PC-9 (cell line): ENCODE results near the gene ATP13A3. TPM values are rescaled to one million over a fixed set of nuclear protein-coding genes. Genes with fewer than 3 reads are reported as not detected.
"Not testable (repeated sequence)": the region's sequence is repeated elsewhere in the genome, so short reads cannot be mapped to it uniquely, and the experiment has no call there.

Experiments
- BruUV-seq: library from RNA; stranded (reverse); fragments of 400-500 nt; replicated peaks from 2 replicates; lab custom pipeline; 2021; lab: Mats Ljungman, UMichigan
- CTCF ChIA-PET: fragments of 300-600 bp; sonication (Branson Sonifier 250); formaldehyde crosslinking; loops from one replicate; lab custom pipeline; 2022; ENCODE audit warnings: antibody characterized with exemption; lab: Charles Lee
- POLR2A ChIA-PET: fragments of 300-600 bp; sonication (Branson Sonifier 250); formaldehyde crosslinking; loops from one replicate; lab custom pipeline; 2022; ENCODE audit warnings: antibody characterized with exemption; ENCODE audit not compliant: unreplicated experiment; lab: Charles Lee
- DNase-seq, 2 experiments: peaks; one replicate each; pipeline versions ENCODE4 v3.0.0 to v3.0.0-alpha.2; 2015 to 2022; ENCODE audit warnings: mixed read lengths in 1 of 2
- H2AFZ ChIP-seq: fragments of 200-600 bp; sonication (generic); 2 replicates; pipeline ENCODE4 v1.8.1; 2017; ENCODE audit warnings: antibody characterized with exemption
- H3F3A ChIP-seq: fragments of 200-600 bp; sonication (generic); 2 replicates; pipeline ENCODE4 v1.8.1; 2017; ENCODE audit warnings: antibody characterized with exemption, mild to moderate bottlenecking, low read depth; ENCODE audit not compliant: insufficient read depth
- H3K27ac ChIP-seq: fragments of 200-600 bp; sonication (generic); 2 replicates; pipeline ENCODE4 v1.6.1; 2016; ENCODE audit warnings: mixed run types
- H3K27me3 ChIP-seq: fragments of 200-600 bp; sonication (generic); 2 replicates; pipeline ENCODE4 v1.6.1; 2016; ENCODE audit warnings: low read depth, mixed run types; ENCODE audit not compliant: insufficient read depth
- H3K36me3 ChIP-seq: fragments of 200-600 bp; sonication (generic); 2 replicates; pipeline ENCODE4 v1.6.1; 2016; ENCODE audit warnings: low read depth, mixed run types
- H3K4me1 ChIP-seq: fragments of 200-600 bp; sonication (generic); replicated peaks from 2 replicates; pipeline ENCODE4 v1.6.1; 2016; ENCODE audit warnings: mixed run types; ENCODE audit not compliant: insufficient read depth
- H3K4me2 ChIP-seq: fragments of 200-600 bp; sonication (generic); 2 replicates; pipeline ENCODE4 v1.6.1; 2017; ENCODE audit warnings: mixed run types
- H3K4me3 ChIP-seq: fragments of 200-600 bp; sonication (generic); 2 replicates; pipeline ENCODE4 v1.6.1; 2016; ENCODE audit warnings: mixed run types
- H3K79me2 ChIP-seq: fragments of 200-600 bp; sonication (generic); 2 replicates; pipeline ENCODE4 v1.6.1; 2017; ENCODE audit warnings: low read depth, mixed run types
- H3K9me2 ChIP-seq: fragments of 200-600 bp; sonication (generic); 2 replicates; pipeline ENCODE4 v1.8.1; 2017; ENCODE audit warnings: mild to moderate bottlenecking; ENCODE audit not compliant: insufficient read depth
- H3K9me3 ChIP-seq: fragments of 200-600 bp; sonication (generic); 2 replicates; pipeline ENCODE4 v1.8.1; 2016; ENCODE audit warnings: low read depth; ENCODE audit not compliant: insufficient read depth
- H4K20me1 ChIP-seq: fragments of 200-600 bp; sonication (generic); 2 replicates; pipeline ENCODE4 v1.8.1; 2017; ENCODE audit not compliant: insufficient read depth
- EZH2 ChIP-seq: fragments of 200-600 bp; sonication (generic); IDR thresholded peaks from 2 replicates; pipeline ENCODE4 v1.8.0; 2017; ENCODE audit warnings: antibody characterized with exemption, low read depth
- intact Hi-C: fragments of 100-400 bp; cut with micrococcal nuclease; formaldehyde crosslinking; loops from one replicate; pipeline ENCODE4 v1.10.0; 2022; ENCODE audit not compliant: unreplicated experiment
- total RNA-seq: library from RNA; stranded (reverse); gene quantifications from 2 replicates; pipeline ENCODE4 v1.2.3, GENCODE V29; 2021
- TF ChIP-seq, protein P1 (sequence below): fragments of 200-600 bp; sonication (generic); conservative IDR thresholded peaks from 2 replicates; pipeline ENCODE4 v1.6.1; 2017; ENCODE audit warnings: mixed run types, antibody characterized with exemption, mild to moderate bottlenecking, moderate library complexity

The ATP13A3 gene
- total RNA-seq, 1 experiment from 2014 or later: 242 TPM

DNA sequence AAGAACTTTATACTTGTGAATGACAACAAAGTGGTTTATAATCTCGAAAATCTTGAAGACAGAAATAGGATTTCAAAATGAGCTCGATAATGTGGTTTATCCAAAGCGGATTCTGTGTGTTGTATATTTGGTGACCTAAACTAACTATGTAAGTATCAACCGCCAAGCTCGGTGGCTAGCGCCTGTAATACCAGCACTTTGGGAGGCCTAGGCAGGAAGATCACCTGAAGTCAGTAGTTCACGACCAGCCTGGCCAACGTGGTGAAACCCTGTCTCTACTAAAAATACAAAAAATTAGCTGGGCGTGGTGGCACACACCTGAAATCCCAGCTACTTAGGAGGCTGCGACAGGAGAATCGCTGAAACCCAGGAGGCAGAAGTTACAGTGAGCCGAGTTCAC is 2.2 kb downstream of the ATP13A3 start:
- ChIA-PET CTCF (interaction anchor here (0.7 to 1.4 kb wide), 5 partner anchors 13 to 110 kb away, joined by 3 to 4 read pairs (median 4); no protein-coding TSS in a partner anchor), POLR2A (interaction anchor here (0.5 to 0.6 kb wide), 3 partner anchors 103 to 186 kb away, joined by 3 to 8 read pairs (median 4); no protein-coding TSS in a partner anchor)
- TSS peak; percentile 25 for BruUV-seq
- Histone ChIP-seq H3K4me3 (peak overlapping the region; percentile 64), H4K20me1 (peaks cover 29% of the 10 kb centered on the region), H2AFZ (no peak overlapping the region), H3K27me3 (no peaks in the 10 kb centered on the region), H3K4me2 (peak overlapping the region; percentile 92), H3K79me2 (peaks cover 74% of the 10 kb centered on the region), H3K9me2 (no peaks in the 10 kb centered on the region), H3F3A (peaks cover 55% of the 10 kb centered on the region), H3K4me1 (peaks cover 77% of the 10 kb centered on the region), H3K9me3 (no peaks in the 10 kb centered on the region), H3K36me3 (peaks cover 26% of the 10 kb centered on the region), H3K27ac (peak overlapping the region; percentile 73)
- no peak for DNase-seq
- intact Hi-C loops: loop anchor here (5.0 kb wide), 1 partner anchor 347 kb away; the partner anchor contains the start of gene HES1
- no peak for TF ChIP-seq EZH2
- TF ChIP-seq, protein P1, sequence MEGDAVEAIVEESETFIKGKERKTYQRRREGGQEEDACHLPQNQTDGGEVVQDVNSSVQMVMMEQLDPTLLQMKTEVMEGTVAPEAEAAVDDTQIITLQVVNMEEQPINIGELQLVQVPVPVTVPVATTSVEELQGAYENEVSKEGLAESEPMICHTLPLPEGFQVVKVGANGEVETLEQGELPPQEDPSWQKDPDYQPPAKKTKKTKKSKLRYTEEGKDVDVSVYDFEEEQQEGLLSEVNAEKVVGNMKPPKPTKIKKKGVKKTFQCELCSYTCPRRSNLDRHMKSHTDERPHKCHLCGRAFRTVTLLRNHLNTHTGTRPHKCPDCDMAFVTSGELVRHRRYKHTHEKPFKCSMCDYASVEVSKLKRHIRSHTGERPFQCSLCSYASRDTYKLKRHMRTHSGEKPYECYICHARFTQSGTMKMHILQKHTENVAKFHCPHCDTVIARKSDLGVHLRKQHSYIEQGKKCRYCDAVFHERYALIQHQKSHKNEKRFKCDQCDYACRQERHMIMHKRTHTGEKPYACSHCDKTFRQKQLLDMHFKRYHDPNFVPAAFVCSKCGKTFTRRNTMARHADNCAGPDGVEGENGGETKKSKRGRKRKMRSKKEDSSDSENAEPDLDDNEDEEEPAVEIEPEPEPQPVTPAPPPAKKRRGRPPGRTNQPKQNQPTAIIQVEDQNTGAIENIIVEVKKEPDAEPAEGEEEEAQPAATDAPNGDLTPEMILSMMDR: no peak

- intact Hi-C loops: no loop called here
- ChIA-PET POLR2A (interaction anchor here (0.5 to 0.7 kb wide), 5 partner anchors 11 to 187 kb away, joined by 3 to 8 read pairs (median 6); no protein-coding TSS in a partner anchor), CTCF (interaction anchor here (0.6 to 1.4 kb wide), 4 partner anchors 12 to 111 kb away, joined by 4 read pairs; no protein-coding TSS in a partner anchor)
- H3K27me3 ChIP-seq: no peaks in the 10 kb centered on the region
- H3K4me2 ChIP-seq: peak overlapping the region; percentile 92
- peaks cover 82% of the 10 kb centered on the region for H3K79me2 ChIP-seq
- peaks cover 48% of the 10 kb centered on the region for H3F3A ChIP-seq
- H3K9me3 ChIP-seq: no peaks in the 10 kb centered on the region
- peaks cover 69% of the 10 kb centered on the region for H3K4me1 ChIP-seq
- peaks cover 29% of the 10 kb centered on the region for H4K20me1 ChIP-seq
- DNase-seq: peak in 1 of 2 experiments; percentile 36
- H3K4me3 ChIP-seq: peak overlapping the region; percentile 64; the same call in 1 of the 2 replicates
- H3K36me3 ChIP-seq: peaks cover 29% of the 10 kb centered on the region
- no peak for TF ChIP-seq EZH2
- TF ChIP-seq, protein P1: no peak
- BruUV-seq: no TSS peak
- no peak overlapping the region for H2AFZ ChIP-seq
- no peaks in the 10 kb centered on the region for H3K9me2 ChIP-seq
- 0 out of 2 replicates have a peak overlapping the region, but pooled peaks have one; percentile 73 for H3K27ac ChIP-seq
Measured at GRCh38 chr3:194483850-194484249, 3.0 kb downstream of the ATP13A3 start.

DNA sequence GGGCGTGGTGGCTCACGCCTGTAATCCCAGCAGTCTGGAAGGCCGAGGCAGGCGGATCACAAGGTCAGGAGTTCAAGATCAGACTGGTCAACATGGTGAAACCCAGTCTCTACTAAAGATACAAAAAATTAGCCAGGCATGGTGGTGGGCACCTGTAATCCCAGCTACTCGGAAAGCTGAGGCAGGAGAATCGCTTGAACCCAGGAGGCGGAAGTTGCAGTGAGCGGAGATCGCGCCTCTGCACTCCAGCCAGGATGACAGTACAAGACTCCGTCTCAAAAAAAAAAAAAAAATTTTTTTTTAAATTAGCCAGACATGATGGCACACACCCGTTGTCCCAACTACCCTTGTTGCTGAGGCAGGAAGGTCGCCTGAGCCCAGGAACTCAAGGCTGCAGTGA is 4.0 kb downstream of the ATP13A3 start:
- H3K4me2 ChIP-seq, H3K27me3 ChIP-seq, DNase-seq, intact Hi-C loops, H3K4me3 ChIP-seq, CTCF ChIA-PET, POLR2A ChIA-PET, H2AFZ ChIP-seq, BruUV-seq, H3K9me3 ChIP-seq, H3K27ac ChIP-seq, H3K9me2 ChIP-seq: not testable (repeated sequence)
- Histone ChIP-seq H3K79me2 (peaks cover 92% of the 10 kb centered on the region), H3F3A (peaks cover 38% of the 10 kb centered on the region), H4K20me1 (peaks cover 32% of the 10 kb centered on the region), H3K36me3 (peaks cover 39% of the 10 kb centered on the region), H3K4me1 (peaks cover 59% of the 10 kb centered on the region)
